ENCODE data around the gene KIF26B.

The KIF26B gene

DNA sequence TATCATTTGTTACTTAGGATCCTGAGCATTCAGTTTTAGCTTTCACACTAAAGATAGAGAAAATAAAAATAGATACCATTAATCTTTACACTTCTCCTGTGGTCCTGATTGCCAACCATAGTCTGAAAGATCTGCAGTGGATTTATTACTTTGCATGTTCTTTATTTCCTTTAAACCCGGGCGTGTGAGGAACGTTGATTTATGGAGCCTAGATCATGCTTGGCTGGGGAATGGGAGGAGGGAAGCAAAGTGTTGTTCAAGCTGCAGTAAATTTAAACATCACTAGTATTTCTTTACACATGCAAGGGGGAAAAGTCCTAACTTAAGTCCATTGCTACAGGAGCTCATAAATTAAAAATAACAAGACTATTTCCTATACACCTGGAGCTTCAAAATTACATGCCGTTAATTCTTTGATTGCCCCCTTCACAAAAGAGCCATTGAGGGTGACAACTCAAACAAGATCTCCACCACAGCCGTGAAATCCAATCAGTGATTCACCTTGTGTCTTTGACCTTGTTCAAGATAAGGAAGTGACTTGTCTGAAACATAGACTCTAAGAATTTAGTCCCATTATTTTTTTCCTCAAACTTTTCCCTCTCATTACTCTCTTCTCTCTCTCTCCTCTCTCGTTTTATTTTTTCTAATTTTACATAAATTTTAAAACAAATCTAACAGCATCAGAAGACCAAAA, 282.7 kb downstream of the KIF26B start:
- no peak for DNase-seq

DNA sequence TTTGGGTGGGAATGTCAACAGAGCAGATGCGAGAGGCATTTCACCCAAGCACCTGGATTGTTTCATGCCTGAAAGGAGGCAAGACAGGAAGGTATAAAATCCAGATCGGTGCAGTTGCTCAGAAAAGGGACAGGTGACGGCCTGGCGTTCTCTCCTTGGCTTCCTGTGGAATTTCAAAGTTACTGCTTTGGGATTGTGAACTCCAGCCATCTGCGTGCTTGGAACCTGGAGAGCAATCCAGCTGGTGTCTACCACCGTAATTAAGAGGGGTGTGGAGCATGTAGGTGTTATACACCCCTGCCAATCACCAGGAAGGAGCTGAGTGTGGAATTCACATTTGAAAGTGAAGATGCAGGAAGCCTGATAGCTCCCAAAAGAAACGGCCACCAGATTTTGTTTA, 286.1 kb downstream of the KIF26B start:
- no peak for DNase-seq

DNA sequence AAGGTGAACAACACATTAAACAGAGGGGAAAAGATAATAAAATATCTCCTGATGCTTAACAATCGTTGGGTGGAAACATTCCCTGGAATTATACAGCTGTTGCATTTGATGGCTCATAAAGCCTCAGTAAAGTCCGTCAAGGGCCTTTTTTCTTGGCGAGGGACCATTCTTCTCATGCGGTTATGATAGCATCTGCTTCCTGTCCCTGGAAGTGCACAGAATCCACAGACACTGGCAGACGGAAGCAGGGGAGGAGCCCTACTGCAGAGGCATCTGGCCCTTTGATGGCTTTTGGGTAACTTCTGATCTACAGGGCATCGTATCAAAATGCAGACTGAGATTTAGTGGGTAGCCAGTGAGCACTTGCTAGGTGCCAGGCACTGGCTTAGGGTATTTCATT, 286.9 kb downstream of the KIF26B start:
- DNase-seq: no peak

DNA sequence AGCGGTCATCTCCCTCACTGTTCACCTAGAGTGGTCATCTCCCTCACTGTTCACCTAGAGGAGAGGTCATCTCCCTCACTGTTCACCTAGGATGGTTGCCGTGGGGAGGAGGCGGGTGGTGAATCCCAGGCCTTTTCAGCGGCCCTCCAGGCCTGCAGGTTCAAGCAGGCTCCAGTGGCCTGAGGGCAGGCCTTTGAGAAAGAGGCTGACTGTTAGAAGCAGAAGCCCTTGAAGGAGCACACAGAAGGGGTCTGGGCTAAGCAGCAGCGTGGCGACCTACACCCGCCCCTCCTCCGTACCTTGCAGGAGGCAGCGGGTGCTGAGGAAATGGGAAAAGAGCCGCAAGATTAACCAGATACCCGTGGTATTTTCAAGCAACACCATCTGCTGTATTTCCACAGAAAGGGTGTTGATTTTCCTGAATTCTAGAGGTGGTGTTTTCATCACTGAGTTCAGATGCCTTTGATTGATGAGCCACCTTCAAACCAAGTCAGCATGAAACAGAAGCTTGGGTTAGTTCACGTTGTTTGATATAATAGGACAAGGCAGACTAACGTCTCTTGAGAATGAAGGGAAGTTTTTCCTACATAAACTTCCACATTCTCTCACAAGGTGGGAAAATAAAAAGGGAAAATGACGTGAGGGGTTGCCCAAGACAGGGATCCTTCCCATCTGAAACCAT, 289.5 kb downstream of the KIF26B start:
- DNase-seq: no peak

DNA sequence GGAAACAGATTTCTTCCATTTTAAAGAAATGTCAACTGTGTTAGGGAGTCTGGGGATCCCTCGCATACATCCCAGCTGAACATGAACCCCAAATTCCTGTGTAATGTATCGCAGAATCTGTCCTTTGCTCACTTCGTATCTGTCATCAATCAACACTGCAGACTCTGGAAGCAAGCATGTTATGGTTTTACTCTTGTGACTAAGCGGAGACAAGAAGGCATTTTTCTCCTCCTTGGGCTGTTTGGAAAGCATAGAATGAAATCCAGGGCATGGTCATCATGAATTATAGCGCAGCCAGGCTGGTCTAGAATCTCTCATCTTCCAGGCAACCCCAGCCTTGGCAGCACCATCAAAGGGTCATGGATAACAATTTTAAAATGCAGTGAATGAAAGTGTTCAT, 290.2 kb downstream of the KIF26B start:
- DNase-seq: no peak

DNA sequence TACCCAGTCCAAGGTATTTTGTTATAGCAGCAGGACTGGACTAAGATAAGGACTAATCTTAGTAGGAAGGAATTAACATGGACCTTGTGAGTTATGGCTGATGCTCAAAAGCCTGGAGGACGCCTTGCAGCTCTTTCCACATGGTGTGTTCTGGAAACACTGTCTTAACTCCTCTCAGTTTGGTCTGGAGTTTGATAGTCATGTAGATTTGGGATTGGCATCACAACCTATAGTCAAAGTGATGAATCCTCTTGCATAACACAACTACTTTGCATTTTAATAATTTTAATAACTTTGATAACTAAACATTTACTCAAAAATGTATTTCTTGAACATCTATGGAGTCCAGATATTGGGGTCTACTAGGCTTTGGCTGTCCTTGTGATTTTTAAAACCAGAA, 293.7 kb downstream of the KIF26B start:
- no peak for DNase-seq

DNA sequence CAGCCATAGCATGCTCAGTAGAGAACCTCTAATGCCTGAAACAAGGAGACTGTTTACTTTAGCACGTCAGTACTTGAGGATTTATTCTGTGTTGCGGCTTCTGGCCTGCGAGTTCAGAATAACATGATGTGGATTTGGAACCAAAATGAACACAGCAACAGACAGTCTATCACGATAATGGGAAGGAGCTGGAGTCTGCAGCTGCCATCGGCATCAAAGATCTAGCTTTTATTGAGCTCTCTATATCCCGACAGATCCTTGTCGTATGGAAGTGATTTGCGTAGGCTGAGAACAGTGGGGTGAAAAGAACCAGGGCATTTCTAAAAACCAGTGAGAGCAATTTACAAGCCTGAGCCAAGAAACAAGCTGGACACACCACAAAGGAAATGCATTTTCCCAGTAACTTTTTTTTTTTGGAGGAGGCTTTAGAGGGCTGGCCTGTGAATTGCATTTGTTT, 294.2 kb downstream of the KIF26B start:
- no peak for DNase-seq

DNA sequence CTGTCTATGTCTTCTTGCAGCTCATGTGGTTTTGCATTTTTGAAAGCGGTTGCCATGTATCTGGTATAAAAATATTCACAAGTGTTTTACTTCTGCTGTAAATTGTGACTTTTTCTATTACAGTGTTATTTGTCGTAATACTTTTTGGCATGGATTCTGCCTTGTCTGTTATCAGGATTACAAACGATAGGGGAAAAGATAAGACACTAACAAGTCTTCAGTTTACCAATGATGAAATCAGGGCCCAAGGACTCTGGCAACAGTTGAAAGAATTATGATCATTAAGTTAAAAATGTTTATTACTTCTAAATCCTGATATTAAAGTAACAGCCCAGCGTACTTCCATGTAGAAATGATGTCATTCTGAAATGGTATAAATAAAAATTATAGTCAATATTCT, 298.8 kb downstream of the KIF26B start:
- no peak for DNase-seq

DNA sequence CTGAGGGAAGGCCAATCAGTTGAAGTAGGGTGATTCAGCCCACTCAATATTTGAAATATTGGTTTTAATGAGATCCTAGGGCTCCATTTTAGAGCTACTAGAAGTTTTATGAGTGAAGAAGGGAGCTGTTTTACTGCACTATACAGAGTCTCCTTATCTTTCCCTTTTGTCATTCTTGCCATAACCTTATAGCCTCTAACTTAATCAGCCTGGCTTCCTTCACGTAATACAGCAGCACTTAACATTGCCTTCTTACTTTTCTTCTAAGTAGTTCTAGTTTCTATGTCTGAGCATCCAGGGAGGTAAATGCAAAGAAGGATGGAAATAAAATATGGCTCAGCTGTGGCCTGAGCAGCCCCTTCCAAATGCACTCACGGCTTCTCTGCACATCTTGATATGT, 299.3 kb downstream of the KIF26B start:
- DNase-seq: no peak

DNA sequence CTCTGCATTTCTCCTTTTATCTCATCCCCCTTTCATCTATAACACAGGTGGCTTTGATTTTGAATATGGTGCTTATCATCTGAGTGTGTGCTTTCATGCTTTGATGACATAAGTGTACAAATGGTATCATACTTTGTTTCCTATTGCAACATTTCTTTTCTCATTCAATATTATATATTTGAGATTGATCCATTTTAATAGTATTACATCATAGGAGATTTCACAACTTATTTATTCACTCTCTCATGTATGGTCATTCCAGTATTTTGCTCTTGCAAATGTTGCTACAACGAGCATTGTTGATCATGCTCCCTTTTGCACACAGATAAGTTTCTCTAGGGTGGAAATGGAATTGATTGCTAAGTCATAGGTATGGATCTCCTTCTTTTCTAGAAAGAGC, 302.8 kb downstream of the KIF26B start:
- DNase-seq: no peak

DNA sequence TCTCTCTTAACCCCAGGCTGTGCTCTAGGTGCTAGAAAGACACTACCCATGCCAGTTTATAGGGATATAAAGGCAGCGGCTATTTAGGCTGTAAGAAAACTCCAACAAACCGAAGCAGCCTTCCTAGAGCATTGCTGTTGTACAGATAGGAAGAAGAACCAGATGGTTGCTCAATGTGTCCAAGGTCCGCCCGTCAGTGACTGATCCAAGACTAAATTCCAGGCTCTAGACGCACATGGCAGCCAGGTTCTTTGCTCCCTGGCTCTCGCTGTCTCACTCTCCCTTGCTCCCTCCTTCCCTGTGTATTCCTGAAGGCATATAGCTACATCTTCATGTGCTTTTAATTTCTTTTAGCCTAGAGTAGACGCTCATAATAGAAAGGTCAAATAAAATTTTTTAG, 303.4 kb downstream of the KIF26B start:
- DNase-seq: no peak

DNA sequence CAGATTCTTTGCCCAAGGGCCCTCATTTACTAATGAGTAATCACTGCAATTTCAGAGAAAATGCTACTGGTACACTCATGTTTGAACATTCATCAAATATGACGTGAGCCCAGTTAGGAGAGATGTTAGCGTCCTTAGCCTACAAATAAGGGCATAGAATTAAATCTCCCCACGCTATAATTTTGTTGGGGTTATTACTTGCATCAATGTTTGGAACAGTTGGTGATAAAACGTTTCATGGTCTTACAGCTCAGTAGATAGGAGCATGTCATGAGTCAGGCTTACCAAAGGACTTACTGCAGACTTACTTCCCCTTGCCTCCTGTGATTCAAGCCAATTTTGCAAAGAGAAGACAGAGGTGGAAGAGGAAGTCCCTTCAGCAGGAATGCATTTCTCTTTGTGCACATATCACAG, 304.0 kb downstream of the KIF26B start:
- no peak for DNase-seq

DNA sequence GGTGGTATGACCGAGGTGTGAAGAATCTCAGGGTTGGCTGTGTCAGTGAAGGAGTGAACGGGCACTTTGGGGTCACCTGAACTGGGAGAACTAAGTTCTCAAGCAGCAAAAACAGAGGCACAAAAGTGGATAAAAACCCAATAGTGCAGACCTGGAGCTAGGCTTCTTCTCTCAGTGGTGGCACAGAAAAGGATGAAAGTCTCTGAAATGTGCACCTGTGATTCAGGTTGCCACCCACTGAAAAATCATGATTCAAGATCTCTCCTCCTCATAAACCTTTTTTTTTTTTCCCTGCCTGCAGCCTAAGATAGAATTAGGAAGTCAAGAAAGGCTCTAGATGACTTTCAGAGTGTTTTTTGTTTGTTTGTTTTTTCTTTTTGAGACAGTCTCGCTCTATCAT, 304.8 kb downstream of the KIF26B start:
- no peak for DNase-seq

DNA sequence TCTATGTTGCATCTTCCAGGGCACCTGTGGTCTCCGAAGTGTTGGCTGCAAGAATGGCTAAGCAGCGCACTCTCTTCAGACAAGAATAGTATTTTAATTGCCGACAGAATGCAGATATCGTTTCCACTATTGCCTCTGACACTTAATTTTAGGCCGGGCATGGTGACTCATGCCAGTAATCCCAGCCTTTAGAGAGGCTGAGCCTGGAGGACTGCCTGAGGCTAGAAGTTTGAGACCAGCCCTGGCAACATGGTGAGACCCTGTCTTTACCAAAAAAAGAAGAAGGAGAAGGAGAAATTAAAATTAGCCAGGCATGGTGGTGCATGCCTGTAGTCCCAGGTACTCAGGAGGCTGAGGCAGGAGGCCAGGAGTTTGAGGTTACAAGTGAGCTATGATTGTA, 306.9 kb downstream of the KIF26B start:
- DNase-seq: no peak

DNA sequence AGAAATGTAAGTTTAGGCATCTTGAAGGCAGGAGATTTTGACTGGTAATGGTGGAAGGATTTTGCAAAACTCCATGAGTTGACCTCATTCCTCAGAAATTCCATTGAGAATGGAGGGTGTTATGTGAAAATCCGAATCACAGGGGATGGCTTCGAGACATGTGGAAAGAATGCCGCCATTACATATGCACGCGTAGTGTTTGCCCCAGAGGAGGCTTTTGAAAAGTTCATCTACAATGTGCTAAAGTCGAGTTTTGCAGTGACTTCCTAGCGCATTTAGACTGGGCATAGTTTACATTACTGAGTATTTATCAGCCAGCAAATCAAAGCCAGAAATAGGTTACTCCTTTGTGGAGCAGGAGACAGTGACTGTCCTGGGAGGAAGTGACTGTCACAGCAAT, 307.4 kb downstream of the KIF26B start:
- DNase-seq: no peak

DNA sequence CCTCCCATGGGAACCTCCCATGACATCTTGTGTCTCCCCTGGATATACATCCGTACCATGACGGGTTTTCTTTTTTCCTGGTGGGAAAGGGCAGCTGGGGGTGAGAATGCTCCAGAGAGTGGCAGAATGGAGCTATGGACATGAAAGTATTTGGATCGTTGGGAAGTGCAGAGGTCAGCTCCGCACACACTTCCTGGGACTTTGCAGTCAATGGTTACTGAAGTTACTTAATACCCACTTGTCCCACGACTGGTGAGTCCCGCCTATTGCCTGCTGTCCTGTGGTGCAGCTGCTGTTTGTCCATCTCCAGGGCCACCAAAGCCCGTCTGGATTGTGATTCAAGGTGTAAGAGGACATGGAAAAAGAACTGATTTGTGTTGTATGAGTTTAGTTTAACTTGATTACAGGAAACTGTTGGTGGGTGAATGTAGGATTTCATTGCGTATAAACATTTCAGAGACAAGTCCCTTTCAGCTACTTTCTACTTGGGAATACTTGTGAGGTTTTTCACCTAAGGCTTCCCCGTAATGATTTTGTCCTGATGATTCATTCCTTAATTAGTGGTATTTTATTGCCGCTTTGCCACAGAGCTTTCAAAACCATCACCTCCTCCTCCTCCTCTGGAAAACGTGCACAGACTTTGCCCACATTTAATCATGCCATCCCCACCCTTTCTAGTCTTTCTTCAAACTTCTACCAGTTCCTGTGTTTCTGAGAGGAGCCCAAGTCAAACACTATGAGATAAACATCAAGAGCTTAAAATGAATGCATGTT, 308.8 kb downstream of the KIF26B start:
- no peak for DNase-seq

DNA sequence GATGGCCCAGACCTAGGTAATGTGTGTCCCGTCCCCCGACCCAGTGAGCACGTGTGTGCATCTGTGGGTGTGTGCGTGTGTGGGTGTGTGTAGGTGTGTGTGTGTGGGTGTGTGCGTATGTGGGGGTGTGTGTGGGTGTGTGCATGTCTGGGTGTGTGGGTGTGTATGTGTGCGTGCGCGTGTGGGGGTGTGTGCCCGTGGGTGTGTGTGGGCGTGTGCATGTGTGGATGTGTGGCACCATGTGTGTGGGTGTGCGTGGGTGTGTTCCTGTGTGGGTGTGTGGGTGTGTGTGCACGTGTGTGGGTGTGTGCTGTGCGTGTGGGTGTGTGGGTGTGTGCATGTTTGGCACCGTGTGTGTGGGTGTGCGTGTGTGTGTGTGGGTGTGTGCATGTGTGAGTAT, 309.5 kb downstream of the KIF26B start:
- DNase-seq: no peak

DNA sequence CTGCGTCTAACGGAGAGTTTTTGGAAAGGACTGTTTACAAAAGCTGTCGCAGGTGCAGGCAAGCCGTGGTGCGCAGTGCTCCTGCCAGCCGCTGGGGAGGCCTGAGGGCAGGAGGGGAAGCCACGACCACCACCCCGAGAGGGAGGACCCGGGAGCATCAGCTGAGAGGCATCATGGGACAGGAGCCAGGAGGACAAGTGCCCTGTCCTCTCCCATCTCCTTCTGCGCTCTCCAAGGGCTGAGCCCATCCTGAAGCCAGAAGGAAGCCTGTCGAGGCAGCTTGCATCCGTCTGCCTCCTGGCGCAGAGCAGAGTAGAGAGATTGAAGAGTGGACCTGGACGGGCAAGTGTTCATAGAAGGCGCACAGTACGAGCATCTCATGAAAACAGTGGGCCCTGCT, 310.9 kb downstream of the KIF26B start:
- no peak for DNase-seq

DNA sequence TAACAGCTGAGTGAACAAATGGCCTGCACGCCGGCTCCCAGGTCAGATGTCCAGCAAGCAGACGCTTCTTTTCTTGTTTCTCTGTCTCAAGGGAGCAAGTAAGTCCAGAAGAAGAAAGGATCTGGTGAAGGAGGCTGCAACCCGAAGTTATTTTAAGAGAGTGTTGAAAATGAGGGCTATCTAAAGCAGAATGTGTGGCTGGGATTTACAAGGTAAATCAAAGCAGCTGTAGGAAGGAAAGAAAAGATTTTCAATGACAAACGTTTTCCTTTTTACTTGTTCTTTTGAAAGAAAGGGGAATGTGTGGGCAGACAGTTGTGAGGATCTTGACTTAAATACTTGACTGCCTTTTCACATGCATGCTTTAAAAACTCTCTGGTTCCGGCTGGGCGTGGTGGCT, 311.5 kb downstream of the KIF26B start:
- DNase-seq: no peak

DNA sequence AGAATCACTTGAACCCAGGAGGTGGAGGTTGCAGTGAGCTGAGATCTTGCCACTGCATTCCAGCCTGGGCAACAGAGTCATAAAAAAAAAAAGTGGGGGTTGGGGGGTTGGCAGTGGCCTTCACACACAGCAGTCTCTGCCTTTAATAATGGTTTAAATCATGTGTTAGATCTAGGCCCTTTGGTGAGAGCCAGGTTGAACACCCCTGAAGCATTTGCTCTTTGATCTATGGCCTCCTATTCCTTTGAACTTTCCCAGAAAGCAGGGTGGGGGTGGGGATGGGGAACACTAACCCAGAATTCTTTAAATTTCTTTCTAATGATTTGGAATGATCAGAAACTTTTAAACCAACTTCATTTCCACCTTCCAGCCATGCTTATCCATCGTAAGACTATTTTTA, 313.0 kb downstream of the KIF26B start:
- no peak for DNase-seq

DNA sequence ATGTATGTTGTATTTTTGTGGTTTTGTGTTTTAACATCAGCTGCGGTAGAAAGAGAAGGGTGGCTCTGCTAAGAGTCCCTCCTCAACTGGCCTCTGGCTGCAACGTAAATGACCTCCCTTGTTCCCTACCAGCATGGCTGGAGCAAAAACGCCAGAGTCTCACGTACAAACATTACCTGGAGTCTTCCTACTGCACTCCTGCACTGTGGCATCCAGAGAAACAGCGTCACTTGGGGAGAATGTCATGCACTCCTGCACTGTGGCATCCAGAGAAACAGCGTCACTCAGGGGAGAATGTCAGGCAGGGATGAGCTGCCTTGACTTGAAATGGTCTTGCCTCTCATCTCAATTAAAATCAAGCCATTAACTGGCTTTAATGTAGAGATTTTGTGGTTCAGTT, 314.2 kb downstream of the KIF26B start:
- DNase-seq: no peak

DNA sequence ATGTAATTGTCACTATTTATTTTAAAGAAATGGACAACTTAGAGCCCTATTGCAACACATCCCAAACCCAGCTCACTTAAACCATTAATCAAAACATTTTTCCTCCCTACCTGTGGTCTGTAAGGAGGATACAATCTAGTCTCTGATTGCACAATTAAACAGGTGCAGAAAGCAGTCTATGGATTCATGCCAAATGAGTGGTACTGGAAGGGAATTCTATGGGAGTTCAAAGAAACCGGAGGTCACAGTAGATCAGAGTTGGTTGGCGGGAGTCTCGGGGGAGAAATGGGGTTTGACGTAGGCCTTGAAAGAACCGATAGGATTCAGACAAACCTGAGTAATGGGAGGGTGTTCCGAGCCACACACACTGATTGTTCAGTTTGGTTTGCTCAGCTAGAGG, 314.9 kb downstream of the KIF26B start:
- DNase-seq: no peak

DNA sequence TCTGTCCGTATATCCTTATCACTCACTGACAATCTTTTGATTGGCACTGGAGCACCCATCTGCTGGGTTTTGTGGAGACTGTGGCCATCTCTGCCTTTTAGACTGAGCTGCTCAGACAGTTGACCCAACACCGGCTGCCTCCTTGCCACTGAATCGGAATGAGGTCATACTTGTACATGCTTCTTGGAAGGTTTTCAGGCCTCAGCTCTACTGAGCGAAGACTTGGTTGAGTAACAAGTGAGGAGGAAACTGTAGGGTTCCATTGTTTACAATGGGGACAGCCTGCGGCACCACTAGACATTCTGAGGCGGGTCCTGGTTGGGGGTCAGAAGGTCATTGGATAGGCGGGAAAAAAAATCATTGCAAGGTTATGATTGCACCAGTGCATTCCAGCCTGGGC, 320.3 kb downstream of the KIF26B start:
- no peak for DNase-seq

DNA sequence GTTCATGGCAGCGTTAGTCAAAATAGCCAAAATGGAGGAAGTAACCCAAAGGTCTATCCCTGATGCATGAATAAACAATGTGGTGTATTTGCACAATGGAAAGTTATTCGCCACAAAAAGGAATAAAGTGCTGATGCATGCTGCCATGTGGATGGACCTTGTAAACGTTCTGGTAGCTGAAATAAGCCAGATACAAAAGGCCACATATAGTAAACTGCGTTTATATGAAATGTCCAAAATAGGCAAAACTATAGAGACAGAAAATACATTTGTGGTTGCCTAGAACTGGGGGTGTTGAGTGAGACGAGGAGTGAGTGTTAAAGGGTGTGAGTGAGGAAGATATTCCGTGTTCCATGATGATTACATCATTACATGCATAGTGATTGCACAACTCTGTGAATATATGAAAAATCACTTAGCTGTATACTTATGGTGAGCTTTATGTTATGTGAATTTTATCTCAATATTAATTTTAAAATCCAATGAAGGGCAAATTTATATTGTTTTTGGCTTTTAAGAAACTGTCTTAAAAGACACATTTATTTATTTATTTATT, 321.3 kb downstream of the KIF26B start:
- no peak for DNase-seq
